CD4-positive, alpha-beta memory T cell (primary cell): Measurements from ENCODE around the gene PHPT1. TPM values are rescaled to one million over a fixed set of nuclear protein-coding genes. Genes with fewer than 3 reads are reported as not detected.

Experiments
- CTCF ChIA-PET: fragments of 350-600 bp; sonication (Branson Sonifier 250); formaldehyde crosslinking; loops from one replicate; lab custom pipeline; 2021; ENCODE audit warnings: inconsistent platforms; ENCODE audit not compliant: partially characterized antibody; lab: Charles Lee
- POLR2A ChIA-PET: fragments of 350-600 bp; sonication (Branson Sonifier 250); formaldehyde crosslinking; loops from one replicate; lab custom pipeline; 2021; ENCODE audit not compliant: partially characterized antibody; lab: Charles Lee
- DNase-seq, 5 donors: peaks; one replicate each; pipeline versions ENCODE4 v3.0.0 to v3.0.0-alpha.2; 2020 to 2022; ENCODE audit warnings: mixed read lengths in 1 of 5
- H3K27ac ChIP-seq: one replicate; pipeline ENCODE4 v1.7.0; 2013; ENCODE audit warnings: low read depth, low read length
- H3K27me3 ChIP-seq: 2 replicates; pipeline ENCODE4 v1.7.0; 2013; ENCODE audit warnings: mild to moderate bottlenecking, low read length, moderate library complexity; ENCODE audit not compliant: insufficient read depth
- H3K36me3 ChIP-seq: 2 replicates; pipeline ENCODE4 v1.7.0; 2013; ENCODE audit warnings: mild to moderate bottlenecking, low read length, moderate library complexity; ENCODE audit not compliant: insufficient read depth
- H3K4me1 ChIP-seq: 2 replicates; pipeline ENCODE4 v1.7.0; 2013; ENCODE audit warnings: mild to moderate bottlenecking, low read length, moderate library complexity; ENCODE audit not compliant: insufficient read depth
- H3K4me3 ChIP-seq, 2 donors: one replicate each; pipeline ENCODE4 v1.7.0; 2013; ENCODE audit warnings: low read length in 2 of 2, mild to moderate bottlenecking in 1 of 2
- H3K9me3 ChIP-seq, 2 donors: one replicate each; pipeline ENCODE4 v1.7.0; 2013; ENCODE audit warnings: low read length in 2 of 2, control low read depth in 1 of 2; ENCODE audit not compliant: control insufficient read depth in 1 of 2
- H3K27ac Mint-ChIP-seq, 7 donors: one replicate each; pipeline ENCODE4 v1.8.0; 2020 to 2021; ENCODE audit warnings: mixed read lengths in 7 of 7, mild to moderate bottlenecking in 6 of 7, inconsistent platforms in 3 of 7, moderate library complexity in 3 of 7
- H3K27me3 Mint-ChIP-seq, 2 donors: one replicate each; pipeline ENCODE4 v1.8.0; 2020 to 2021; ENCODE audit warnings: mixed read lengths in 2 of 2
- H3K36me3 Mint-ChIP-seq, 2 donors: one replicate each; pipeline ENCODE4 v1.8.0; 2020 to 2021; ENCODE audit warnings: mixed read lengths in 2 of 2, inconsistent platforms in 1 of 2, mild to moderate bottlenecking in 1 of 2
- H3K4me1 Mint-ChIP-seq, 4 donors: one replicate each; pipeline ENCODE4 v1.8.0; 2020 to 2021; ENCODE audit warnings: mixed read lengths in 4 of 4, mild to moderate bottlenecking in 1 of 4
- H3K4me3 Mint-ChIP-seq, 8 donors: one replicate each; pipeline ENCODE4 v1.8.0; 2020 to 2021; ENCODE audit warnings: mixed read lengths in 8 of 8, mild to moderate bottlenecking in 7 of 8, moderate library complexity in 6 of 8, inconsistent platforms in 3 of 8
- H3K9me3 Mint-ChIP-seq, 8 donors: one replicate each; pipeline ENCODE4 v1.8.0; 2020 to 2021; ENCODE audit warnings: mixed read lengths in 8 of 8, mild to moderate bottlenecking in 5 of 8, inconsistent platforms in 3 of 8, moderate library complexity in 1 of 8
- intact Hi-C: fragments of 100-400 bp; cut with micrococcal nuclease; formaldehyde crosslinking; loops from one replicate; pipeline ENCODE4 v1.15.1; 2023
- polyA plus RNA-seq, 2 donors: library from polyadenylated mRNA; unstranded; fragments of 300-500 nt; fragmentation: Illumina TruSeq; gene quantifications; one replicate each; pipeline ENCODE4 v1.2.3, GENCODE V29; 2021
- total RNA-seq, 2 experiments: library from RNA; stranded (reverse); gene quantifications; one replicate each; pipeline ENCODE4 v1.2.3, GENCODE V29; 2021

Gene PHPT1
- total and polyA plus RNA-seq, 4 experiments from 2014 or later: 41.3 to 94.0 (median 65.5) TPM

DNA sequence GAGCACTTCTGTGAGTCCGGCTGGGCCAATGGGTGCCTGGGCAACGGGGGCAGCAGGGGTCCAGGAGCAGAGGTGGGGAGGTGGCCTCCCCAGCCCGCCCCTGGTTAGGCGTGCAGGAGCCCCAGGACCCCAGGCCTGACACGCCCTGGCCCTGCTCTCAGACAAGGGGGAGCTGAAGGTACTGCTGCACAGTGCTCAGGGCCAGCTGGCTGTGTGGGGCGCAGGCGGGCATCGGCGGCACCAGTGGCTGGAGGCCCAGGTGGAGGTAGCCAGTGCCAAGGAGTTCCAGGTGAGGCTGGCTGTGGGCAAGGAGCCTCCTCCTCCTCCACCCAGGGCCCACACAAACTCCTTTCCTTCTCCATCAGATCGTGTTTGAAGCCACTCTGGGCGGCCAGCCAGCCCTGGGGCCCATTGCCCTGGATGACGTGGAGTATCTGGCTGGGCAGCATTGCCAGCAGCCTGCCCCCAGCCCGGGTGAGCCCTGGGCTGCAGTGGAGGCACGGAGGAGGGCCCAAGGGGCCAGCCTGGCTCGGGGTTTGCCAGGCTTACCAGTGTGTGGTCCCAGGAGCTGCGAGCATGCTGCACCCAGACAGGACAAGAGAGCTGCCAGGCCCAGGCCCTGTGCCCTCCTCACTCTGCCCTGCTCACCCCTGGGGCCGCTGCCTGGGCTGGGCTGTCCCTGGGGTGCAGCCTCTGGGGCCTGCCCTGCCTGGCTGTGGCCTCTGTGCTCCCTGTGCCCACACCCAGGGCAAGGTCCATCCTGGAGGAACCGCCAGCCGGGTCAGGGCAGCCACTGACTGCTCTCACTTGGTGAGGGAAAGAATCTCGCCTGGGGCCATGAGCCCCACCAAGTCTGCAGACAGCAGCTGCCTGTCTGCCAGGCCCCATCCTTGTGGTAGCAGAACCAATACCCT is 9.9 kb downstream of the PHPT1 start:
- peaks cover 5 to 20% of the 10 kb centered on the region in 2 donors for H3K36me3 Mint-ChIP-seq
- H3K9me3 Mint-ChIP-seq: no peaks in the 10 kb centered on the region
- H3K27ac Mint-ChIP-seq: no peak overlapping the region
- Histone ChIP-seq H3K9me3 (no peaks in the 10 kb centered on the region), H3K27ac (no peak overlapping the region), H3K4me3 (no peak overlapping the region), H3K36me3 (peaks cover 31% of the 10 kb centered on the region), H3K4me1 (peaks cover 5% of the 10 kb centered on the region), H3K27me3 (no peaks in the 10 kb centered on the region)
- CTCF ChIA-PET: interaction anchor here (0.6 kb wide), 1 partner anchor 11 kb away, joined by 5 read pairs; no protein-coding TSS in a partner anchor
- H3K27me3 Mint-ChIP-seq: no peaks in the 10 kb centered on the region
- no peak overlapping the region for H3K4me3 Mint-ChIP-seq
- intact Hi-C loops: no loop called here
- POLR2A ChIA-PET: interaction anchor here (0.9 to 2.6 kb wide), 6 partner anchors 11 to 176 kb away, joined by 3 to 8 read pairs (median 6); partner anchors contain the start of gene AJM1
- DNase-seq: peak in 1 of 5 donors; percentile 20
- H3K4me1 Mint-ChIP-seq: peaks cover 0 to 11% (median 3%) of the 10 kb centered on the region in 4 donors

DNA sequence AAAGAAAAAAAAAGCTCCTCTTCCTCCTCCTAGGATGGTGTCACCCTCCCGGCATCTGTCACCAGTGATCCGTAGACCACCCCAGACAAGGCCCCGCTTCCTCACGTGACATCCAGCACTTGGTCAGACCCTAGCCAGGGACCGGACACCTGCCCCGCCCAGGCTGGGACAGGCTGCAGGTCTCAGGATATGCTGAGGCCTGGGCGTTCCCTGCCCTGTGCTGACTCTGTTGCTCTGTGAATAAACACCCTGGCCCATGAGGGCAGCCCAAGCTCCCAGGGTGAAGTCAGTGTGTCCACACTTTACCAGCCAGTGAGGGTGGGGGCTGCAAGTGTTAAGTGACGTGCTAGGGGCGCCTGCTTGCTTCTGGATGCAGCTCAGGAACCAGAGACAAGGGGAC is 11.3 kb downstream of the PHPT1 start:
- Mint-ChIP-seq H3K27ac (peak overlapping the region in 1 of 7 donors; percentile 70), H3K4me1 (peaks cover 2 to 19% (median 11%) of the 10 kb centered on the region in 4 donors), H3K36me3 (peaks cover 5 to 22% of the 10 kb centered on the region in 2 donors), H3K4me3 (no peak overlapping the region), H3K9me3 (no peaks in the 10 kb centered on the region), H3K27me3 (no peaks in the 10 kb centered on the region)
- H3K36me3 ChIP-seq: peaks cover 31% of the 10 kb centered on the region
- intact Hi-C loops: no loop called here
- POLR2A ChIA-PET: interaction anchor here (0.8 to 2.6 kb wide), 8 partner anchors 10 to 175 kb away, joined by 3 to 8 read pairs (median 6); partner anchors contain the start of genes AJM1 and TRAF2
- H3K9me3 ChIP-seq: no peaks in the 10 kb centered on the region
- CTCF ChIA-PET: interaction anchor here (1.3 kb wide), 1 partner anchor 21 kb away, joined by 3 read pairs; no protein-coding TSS in a partner anchor
- no peak overlapping the region for H3K4me3 ChIP-seq
- DNase-seq: peak in 1 of 5 donors; percentile 8
- no peaks in the 10 kb centered on the region for H3K27me3 ChIP-seq
- H3K4me1 ChIP-seq: peaks cover 17% of the 10 kb centered on the region
- H3K27ac ChIP-seq: no peak overlapping the region

DNA sequence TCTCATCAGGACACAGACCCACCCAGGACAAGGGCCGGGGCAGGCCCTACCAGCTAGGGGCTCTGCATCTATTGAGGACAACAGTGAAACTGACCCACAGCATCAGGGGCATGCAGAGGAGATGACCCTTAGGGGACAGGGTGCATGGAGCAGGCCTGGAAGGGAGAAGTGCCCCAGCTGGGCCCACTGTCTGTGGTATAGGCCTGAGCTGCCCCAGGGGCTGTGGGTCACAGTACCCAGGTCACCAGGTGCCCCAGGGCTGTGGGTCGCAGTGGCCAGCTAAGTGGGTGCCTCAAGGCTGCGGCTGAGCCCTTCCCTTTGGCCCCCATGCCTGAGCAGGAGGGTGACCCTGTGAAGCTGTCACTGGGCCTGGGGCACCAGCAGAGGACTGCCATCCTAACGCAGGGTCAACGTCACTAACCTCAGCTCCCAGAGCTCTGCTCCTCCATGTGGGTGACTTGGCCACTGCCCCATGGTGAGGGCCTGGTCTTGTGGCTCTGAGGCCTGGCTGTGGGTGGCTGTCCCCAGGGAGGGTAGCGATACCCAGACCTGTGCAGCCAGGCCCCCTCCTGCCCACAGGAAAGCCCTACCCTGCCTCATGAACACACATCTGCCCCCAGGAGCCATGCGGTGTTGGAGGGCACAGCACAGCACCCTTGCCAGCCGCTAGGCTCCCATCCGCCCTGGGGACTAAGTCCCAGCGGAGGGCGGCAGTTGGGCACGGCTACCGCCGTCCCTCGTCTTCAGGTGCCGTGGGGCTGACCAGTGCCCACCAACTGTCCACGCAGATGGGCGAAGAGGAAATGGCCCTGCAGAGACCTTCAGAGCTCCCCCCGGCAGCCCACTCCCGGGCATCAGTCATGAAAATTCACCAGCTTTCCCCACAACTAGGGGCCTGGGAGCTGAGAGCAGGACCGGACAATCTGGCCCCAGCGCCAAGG is 12.0 kb downstream of the PHPT1 start:
- Mint-ChIP-seq H3K36me3 (peaks cover 5 to 24% of the 10 kb centered on the region in 2 donors), H3K27me3 (no peaks in the 10 kb centered on the region), H3K9me3 (no peaks in the 10 kb centered on the region), H3K27ac (no peak overlapping the region), H3K4me3 (no peak overlapping the region), H3K4me1 (peaks cover 2 to 19% (median 11%) of the 10 kb centered on the region in 4 donors)
- ChIA-PET POLR2A (interaction anchor here (1.1 to 2.6 kb wide), 6 partner anchors 9 to 41 kb away, joined by 4 to 8 read pairs (median 7); partner anchors contain the start of genes AJM1 and TRAF2), CTCF (interaction anchor here (1.3 to 1.9 kb wide), 2 partner anchors 17 to 20 kb away, joined by 3 to 6 read pairs; no protein-coding TSS in a partner anchor)
- H3K9me3 ChIP-seq: no peaks in the 10 kb centered on the region
- peaks cover 31% of the 10 kb centered on the region for H3K36me3 ChIP-seq
- no peaks in the 10 kb centered on the region for H3K27me3 ChIP-seq
- intact Hi-C loops: no loop called here
- H3K4me1 ChIP-seq: peaks cover 18% of the 10 kb centered on the region
- H3K27ac ChIP-seq: no peak overlapping the region
- peak in 1 of 5 donors; percentile 16 for DNase-seq
- H3K4me3 ChIP-seq: no peak overlapping the region

DNA sequence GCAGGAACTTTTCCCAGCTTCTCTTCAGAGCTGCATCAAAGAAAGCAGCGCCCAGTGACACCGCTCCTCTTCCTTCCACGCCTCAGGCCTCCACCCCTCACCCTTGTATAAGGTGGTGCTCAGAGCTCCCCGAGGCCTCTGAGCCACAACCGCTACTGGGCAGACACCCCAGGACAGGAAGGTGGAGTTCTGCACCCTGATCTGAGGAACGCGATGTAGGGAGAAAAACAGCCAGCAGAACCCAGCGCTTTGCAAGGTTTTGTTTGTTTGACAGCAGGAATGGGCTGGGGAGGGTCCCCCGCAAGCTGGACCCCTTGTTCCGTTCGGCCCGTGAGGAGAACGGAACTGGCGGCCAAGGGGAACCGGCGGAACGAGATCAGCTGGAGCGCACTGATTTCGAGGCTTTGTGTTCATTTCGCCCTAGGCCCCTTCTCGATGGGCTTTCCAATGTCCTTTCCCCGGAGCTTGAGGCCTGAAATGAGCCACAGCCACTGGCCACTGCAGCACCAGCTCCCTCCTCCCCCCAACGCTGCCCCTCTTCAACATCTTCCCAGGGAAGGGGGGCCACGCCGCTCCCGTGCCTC is 12.8 kb downstream of the PHPT1 start:
- Histone ChIP-seq H3K27me3 (no peaks in the 10 kb centered on the region), H3K4me1 (peaks cover 18% of the 10 kb centered on the region), H3K9me3 (no peaks in the 10 kb centered on the region), H3K4me3 (no peak overlapping the region), H3K36me3 (peaks cover 31% of the 10 kb centered on the region), H3K27ac (no peak overlapping the region)
- ChIA-PET POLR2A (interaction anchor here (2.0 kb wide), 1 partner anchor 24 kb away, joined by 8 read pairs; the partner anchor contains the start of gene TRAF2), CTCF (interaction anchor here (1.9 kb wide), 1 partner anchor 18 kb away, joined by 6 read pairs; no protein-coding TSS in a partner anchor)
- Mint-ChIP-seq H3K27me3 (no peaks in the 10 kb centered on the region), H3K9me3 (no peaks in the 10 kb centered on the region), H3K4me3 (no peak overlapping the region), H3K4me1 (peaks cover 2 to 19% (median 11%) of the 10 kb centered on the region in 4 donors), H3K36me3 (peaks cover 5 to 24% of the 10 kb centered on the region in 2 donors), H3K27ac (peak overlapping the region in 2 of 7 donors; percentile 30)
- DNase-seq: peak in 1 of 5 donors; percentile 24
- intact Hi-C loops: no loop called here

- H3K9me3 ChIP-seq: no peaks in the 10 kb centered on the region
- H3K36me3 ChIP-seq: peaks cover 31% of the 10 kb centered on the region
- Mint-ChIP-seq H3K9me3 (no peaks in the 10 kb centered on the region), H3K27ac (peak overlapping the region in 2 of 7 donors; percentile 47 to 81), H3K4me1 (peaks cover 2 to 23% (median 11%) of the 10 kb centered on the region in 4 donors), H3K4me3 (peak overlapping the region in 1 of 8 donors; percentile 32), H3K27me3 (no peaks in the 10 kb centered on the region), H3K36me3 (peaks cover 5 to 24% of the 10 kb centered on the region in 2 donors)
- no peaks in the 10 kb centered on the region for H3K27me3 ChIP-seq
- H3K27ac ChIP-seq: no peak overlapping the region
- H3K4me1 ChIP-seq: peaks cover 18% of the 10 kb centered on the region
- ChIA-PET CTCF (interaction anchor here (1.3 to 1.9 kb wide), 2 partner anchors 19 to 21 kb away, joined by 3 to 6 read pairs; partner anchors contain the start of gene AJM1), POLR2A (interaction anchor here (0.8 to 0.9 kb wide), 2 partner anchors 17 to 81 kb away, joined by 3 read pairs; partner anchors contain the start of gene FBXW5)
- no peak for DNase-seq
- H3K4me3 ChIP-seq: no peak overlapping the region
- intact Hi-C loops: no loop called here
Measured at GRCh38 chr9:136862849-136863622, 13.8 kb downstream of the PHPT1 start.
